GM21528 (cell line): ENCODE measurements around the gene RPP14.
"Not testable (repeated sequence)": the region's sequence is repeated elsewhere in the genome, so short reads cannot be mapped to it uniquely, and the experiment has no call there.

Experiments used
- ATAC-seq: cut with Tn5 transposase; IDR thresholded peaks from one replicate; pipeline ENCODE4 v1.9.1; 2021; ENCODE audit warnings: mild to moderate bottlenecking, moderate library complexity; ENCODE audit not compliant: unreplicated experiment, low FRiP score

RPP14 gene

DNA sequence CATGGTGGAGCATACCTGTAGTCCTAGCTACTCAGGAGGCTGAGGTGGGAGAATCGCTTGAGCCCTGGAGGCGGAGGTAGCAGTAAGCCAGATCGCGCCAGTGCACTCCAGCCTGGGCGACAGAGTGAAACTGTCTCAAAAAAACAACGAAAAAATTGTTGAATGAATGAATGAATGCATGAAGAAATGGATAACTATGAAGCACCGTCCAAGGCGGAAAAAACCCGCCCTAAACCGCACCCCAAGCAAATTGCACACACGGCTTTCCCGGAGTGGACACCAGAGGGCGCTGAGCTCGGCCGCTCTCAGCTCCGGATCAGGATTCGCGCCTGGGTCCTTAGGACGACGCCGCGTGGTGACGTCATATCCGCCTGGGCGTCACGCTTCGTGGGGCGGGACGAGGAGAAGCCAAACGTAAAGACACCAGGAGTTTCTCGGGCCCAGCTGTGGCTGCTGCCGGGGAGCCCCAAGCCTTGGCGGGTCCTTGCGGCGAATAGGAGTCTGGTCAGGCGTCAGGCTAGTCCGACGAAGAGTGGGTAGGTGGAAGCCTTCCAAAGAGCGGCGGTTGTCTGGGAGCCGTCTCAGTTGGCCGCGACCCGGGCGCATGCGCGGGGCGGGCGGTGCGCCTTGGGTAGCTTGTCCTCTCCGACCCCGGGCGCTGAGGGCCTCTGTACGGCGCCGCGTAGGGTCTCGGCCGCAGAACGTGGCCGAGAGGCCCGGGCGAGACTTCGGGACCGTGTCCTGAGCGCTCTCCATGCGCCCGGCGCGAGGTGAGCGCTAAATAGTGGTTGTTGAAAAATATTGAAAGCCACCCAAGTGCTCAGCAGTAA, at the start of gene RPP14, which contains the start of gene HTD2:
Gene RPP14 (plus strand): TSS at position 364 of the 830 bp plus-strand sequence. CDS start 4,085 bp downstream, outside the sequence.
Gene HTD2 (plus strand): TSS at position 639 of the 830 bp plus-strand sequence. CDS start 11,094 bp downstream, outside the sequence.
- ATAC-seq: peak; percentile 91

DNA sequence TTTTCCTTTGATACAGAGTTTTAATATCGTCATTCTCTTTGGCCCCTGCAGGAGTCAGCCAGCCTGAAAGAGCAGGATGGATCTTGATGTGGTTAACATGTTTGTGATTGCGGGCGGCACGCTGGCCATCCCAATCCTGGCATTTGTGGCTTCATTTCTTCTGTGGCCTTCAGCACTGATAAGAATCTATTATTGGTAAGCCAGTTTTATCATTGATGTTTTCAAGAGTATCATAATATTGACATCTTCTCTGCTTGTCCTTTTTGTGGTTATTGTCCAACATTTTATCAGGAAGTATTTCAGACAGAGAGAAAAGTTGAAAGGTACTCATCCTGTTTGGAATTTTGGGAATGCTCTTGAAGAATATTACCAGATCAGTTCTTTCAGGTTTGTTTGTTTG, 49.5 kb upstream of the RPP14 start:
- ATAC-seq: no peak

DNA sequence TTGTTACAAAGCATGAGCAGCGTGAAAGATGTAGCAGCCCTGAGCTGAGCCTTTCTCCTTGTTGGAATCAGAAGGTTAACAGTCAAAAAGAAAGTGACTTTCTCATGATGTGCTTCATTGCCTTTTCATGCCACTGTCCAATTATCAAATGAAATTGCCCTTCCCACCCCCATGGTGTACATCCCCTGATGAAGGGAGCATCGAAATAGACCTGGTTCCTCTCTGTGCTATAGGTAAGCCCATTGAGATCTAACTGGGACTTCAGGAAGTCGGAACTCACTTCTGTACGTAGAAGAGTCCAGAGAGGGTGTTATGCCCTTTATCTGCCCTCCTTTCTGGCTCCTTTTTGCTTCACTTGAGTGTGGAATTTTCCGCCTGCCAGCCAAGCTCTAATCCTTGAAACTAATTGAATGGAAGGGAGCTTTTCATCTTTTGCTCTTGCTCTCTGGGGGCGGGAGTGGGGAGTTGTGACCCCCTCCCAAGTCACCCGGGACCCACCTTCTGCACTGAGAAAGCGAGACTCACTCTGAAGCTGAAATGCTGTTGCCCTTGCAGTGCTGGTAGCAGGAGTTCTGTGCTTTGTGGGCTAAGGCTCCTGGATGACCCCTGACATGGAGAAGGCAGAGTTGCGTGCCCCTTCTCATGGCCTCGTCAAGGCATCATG, 47.5 kb upstream of the RPP14 start:
- no peak for ATAC-seq

DNA sequence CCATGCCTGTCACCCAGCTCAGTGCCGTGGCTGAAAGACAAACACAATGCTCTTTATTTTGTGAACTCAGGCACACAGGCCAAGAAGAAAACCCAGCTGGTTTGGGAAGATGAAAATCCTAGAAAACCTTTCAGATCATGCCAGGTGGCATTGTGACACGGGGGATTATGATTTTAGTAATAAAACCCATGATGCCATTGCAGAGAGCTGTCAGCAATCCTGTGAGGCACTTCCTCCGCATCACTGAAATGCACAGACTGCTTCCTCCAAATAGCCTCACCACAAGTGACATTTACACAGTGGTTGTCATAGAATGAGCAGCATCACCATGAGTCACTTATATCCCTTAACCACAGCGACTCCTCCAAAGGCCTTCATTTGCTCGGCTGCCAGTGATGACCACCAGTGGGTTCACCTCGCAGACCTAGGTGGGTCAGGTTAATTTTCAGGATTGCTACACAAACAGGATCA, 45.7 kb upstream of the RPP14 start:
- ATAC-seq: no peak

DNA sequence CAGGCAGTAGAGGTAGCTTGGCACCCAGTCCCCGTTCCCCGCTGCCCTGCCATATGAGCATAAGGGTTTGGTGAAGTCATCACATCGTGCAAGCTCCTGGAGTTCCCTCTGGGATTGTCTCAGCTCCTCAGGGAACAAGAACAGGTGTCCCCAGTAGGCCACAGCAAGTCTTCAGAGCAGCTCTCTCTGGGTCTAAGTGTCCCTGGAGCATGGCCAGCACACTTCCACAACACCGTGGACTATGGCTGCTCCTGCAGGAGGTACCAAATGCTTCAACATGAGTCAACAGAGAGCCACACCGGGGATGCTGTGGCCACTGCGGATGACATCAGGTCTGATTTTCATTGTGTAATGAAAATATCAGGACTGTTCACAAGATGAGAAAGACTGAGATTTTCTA, 45.3 kb upstream of the RPP14 start:
- no peak for ATAC-seq

DNA sequence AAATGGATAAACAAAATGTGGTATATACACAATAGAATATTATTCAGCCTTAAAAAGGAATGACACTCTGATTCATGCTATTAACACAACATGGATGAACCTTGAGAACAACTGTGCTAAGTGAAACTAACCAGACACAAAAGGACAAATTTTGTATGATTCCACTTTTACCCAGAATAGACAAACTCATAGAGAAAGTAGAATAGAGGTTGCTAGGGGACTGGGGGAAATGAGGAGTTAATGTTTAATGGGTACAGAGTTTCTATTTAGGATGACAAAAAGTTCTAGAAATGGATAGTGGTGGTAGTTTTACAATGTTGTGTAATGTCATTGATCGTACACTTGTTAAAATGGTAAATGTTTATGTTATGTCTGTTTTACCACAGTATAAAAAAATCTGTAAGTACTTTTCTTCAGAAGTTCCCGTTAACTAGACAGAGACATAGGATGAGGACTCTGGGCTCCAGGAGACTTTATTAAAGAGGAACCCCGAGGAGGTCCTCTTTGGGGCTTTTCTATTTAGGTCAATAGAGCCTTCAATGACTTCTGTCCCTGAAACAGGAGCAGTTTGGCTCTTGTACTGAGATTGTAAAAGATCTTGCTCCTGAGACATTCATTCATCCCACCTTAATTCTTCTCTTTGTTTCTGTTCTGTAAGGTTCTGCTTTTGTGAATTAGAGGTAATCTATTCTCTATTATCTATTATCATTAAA, 43.9 kb upstream of the RPP14 start:
- no peak for ATAC-seq

DNA sequence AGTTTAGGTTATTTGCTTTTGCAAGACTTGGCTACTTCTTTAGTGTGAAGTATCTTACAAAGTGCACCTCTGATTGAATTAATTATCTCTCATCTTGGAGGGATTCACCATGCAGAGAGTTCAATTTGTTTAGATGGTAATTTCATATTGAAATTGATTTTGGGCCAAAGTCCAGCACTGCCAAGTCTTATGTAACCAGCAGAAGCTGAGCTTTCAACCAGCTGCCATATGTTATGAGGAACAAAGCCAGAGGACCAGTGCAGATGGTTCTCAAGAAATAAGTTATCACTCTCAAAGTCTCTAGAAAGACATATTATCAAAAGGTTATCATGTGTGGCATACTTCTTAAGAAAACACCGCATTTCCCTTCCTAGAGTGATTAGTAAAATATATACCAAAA, 39.5 kb upstream of the RPP14 start:
- ATAC-seq: no peak

DNA sequence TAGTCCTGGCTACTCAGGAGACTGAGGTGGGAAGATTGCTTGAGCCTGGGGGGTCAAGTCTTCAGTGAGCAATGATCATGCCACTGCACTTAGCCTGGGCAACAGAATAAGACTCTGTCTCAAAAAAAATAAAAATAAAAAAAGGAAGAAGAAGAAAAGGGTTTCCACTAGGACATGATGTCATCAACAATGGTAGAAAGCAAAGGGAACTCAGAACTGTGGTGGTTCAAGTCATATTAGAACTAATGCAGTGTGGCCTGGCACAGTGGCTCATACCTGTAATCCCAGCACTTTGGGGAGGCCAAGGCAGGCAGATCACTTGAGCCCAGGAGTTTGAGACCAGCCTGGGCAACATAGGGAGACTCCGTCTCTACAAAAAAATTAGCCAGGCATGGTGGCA, 38.5 kb upstream of the RPP14 start:
- not testable (repeated sequence) for ATAC-seq

DNA sequence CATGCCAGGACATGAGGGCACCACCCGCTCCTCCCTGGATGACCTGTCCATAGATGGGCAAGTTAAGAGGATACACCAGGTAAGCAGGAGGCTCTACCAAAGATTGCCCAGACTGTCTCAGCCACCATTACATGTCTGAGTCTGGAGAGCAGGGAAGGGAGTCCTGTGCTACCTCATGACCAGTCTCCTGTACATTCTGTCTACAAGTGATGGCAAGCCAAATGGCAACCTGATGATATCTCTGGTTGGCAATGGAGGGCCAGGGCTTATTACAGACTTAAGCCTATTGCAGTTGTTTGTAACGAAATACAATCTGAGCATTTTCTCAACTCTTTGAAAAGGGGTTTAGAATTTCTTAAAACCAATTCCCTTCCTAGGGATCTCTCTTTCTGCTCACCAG, 36.7 kb upstream of the RPP14 start:
- ATAC-seq: no peak

DNA sequence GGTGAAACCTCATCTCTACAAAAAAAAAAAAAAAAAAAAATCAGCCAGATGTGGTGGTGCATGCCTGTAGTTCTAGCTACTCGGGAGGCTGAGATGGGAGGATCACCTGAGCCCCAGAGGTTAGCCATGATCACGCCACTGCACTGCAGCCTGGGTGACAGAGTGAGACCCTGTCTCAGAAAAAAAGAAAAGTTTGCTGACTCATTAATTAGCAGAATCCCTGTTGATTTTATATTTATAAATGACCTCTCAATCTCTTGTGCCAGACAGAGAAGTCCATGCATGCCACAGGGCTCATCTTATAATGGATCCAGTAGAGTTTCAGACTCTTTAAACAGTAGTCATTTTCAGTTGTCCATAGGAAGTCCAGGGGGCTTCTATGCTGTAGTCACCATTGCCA, 35.6 kb upstream of the RPP14 start:
- ATAC-seq: no peak

DNA sequence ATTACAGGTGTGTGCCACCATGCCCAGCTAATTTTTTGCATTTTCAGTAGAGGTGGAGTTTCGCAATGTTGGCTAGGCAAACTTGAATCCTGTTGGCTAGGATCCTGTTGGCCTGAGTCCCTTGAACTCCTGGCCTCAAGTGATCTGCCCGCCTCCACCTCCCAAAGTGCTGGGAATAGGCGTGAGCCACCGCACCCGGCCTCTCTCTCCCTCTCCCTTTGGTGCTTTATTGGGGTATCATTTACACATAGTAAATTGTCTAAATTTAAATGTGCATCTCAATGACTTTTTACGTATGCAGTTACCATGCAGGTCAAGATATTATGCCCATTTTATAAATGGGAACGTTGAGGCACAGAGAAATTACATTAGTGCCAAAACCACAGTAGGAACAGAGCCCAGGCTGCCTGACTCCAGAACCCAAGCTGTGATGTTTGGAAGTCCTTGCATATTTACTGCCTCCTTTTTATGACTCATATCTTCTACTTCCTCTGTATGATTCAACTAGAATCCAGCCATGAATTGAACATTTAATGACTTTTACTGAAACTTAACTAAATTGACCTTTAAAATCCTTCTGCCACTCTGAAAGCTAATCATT, 34.0 kb upstream of the RPP14 start:
- no peak for ATAC-seq

DNA sequence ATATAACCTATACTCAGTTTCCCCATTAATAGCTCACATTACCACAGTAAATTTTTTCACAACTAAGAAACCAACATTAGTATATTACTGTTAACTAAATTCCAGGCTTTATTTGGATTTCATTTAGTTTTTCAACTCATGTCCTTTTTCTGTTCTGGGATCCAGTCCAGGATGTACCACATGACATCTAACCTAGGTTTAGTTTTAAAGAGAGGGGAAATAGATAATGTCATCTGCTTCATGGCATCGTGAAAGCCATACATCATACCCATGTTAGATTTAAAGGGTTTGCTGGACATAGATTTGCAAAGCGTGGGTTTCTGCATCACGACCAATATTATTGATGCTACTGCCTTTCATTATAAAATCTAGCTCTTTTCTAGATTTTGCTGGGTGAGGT, 33.2 kb upstream of the RPP14 start:
- ATAC-seq: no peak

DNA sequence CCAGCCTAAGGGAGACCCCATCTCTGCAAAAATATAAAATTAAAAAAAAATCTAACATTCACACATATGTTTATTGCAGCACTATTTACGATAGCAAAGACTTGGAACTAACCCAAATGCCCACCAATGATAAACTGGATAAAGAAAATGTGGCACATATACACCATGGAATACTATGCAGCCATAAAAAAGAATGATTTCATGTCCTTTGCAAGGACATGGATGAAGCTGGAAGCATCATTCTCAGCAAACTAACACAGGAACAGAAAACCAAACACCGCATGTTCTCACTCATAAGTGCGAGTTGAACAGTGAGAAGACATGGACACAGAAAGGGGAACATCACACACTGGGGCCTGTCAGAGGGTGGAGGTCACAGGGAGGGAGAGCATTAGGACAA, 32.7 kb upstream of the RPP14 start:
- ATAC-seq: not testable (repeated sequence)

DNA sequence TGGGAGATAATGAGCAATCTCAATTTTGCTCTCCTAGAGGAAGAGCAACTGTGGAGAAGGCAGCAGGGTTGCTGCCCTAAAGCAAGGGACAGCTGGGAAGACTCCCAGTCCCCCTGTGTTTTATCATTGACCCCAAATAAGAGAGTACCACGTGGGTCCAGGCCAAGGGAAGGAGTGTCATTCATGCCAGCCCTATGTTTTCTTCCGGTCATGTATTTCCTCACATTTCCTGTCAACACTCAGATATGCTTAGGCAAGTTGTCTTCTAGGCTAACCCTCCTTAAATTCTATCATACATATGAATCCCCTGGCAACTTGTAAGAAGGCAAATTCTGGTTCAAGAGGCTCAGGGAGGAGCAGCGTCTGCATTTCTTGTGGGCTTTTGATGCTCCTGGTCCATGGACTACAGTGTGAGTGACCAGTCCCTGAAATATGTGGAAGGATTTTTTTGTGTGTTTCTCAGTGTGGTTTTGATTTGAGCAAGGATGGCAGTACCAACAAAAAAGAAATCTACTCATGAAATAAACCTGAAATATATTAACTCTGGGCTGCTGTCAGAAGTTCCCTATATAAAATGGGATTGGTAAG, 31.9 kb upstream of the RPP14 start:
- ATAC-seq: no peak

DNA sequence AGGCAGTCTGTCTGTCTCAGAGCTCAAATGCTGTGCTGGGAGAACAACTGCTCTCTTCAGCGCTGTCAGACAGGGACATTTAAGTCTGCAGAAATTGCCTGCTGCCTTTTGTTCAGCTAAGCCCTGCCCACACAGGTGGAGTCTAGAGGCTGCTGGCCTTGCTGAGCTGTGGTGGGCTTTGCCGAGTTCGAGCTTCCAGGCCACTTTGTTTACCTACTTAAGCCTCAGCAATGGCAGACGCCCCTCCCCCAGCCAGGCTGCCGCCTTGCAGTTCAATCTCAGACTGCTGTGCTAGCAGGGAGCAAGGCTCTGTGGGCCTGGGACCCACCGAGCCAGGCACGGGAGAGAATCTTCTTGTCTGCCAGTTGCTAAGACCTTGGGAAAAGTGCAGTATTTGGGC, 25.0 kb upstream of the RPP14 start:
- ATAC-seq: no peak

DNA sequence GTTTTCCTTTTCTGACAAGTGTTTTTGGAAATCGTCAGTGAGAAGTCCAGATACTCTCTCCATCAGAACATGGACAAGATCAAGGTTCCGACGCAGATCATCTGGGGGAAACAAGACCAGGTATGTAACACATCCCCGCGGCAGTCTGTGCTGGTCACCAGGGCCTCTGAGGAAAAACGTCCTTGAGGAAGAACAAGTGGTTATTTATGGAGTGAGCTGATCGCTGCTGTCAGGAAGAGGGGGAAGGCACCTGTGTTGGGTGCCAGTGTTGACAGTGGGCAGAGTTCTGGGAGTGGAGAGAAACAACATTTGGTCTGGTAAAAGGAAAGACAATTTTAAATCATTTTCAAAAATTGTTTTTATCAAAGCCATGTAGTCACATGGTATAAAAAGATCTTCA, 20.7 kb upstream of the RPP14 start:
- ATAC-seq: no peak

DNA sequence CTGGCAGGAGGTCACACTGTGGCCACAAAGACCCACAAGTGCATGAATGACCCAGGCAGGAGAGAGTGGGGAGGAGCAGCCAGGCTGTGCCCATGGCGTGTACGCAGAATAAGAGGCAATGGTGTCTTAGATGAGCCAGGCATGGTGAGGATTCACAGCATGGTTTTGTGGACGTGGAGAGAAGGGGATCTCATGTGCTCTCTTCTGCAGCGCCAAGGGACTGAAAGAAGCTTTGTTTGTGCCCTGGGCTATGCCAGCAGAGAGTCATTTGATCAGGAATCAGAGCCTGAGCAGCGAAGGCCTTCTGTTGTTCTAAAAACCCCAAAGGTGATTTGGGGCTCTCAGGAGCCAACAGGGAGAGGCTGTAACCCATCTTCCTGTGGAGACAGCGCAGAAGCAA, 18.7 kb upstream of the RPP14 start:
- ATAC-seq: no peak

DNA sequence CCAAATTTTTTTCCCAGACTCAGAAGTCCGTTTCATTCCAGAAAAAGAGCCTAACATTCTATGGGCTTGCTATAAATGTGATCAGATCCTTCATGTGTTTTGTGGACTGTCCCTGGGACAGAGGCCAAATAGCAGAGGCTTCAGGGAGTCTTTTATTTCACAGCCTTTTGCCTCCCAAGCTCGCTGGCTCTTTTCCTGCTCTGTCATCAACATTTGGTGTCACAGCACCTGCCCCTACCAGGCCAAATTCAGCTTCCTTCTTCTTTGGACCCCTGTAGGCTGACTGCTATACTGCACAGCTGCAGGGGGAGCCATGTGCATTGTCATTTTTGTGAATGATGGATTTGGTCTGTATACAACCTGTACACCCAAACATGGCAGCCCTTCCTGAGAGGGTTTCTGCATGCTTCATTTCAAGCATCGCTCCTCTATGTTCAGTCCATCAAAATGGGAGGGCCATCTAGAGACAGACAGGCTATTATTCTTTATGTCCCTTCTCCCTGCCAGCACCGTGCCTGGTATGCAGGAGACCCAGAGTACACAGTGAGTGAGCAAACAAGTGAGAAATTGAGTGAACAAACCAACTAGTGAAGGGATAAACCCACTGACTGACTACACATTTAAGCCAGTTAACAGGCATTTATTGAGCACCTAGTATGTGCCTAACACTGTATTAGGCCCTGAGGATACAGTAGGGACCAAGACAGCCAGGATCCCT, 17.9 kb upstream of the RPP14 start:
- no peak for ATAC-seq

DNA sequence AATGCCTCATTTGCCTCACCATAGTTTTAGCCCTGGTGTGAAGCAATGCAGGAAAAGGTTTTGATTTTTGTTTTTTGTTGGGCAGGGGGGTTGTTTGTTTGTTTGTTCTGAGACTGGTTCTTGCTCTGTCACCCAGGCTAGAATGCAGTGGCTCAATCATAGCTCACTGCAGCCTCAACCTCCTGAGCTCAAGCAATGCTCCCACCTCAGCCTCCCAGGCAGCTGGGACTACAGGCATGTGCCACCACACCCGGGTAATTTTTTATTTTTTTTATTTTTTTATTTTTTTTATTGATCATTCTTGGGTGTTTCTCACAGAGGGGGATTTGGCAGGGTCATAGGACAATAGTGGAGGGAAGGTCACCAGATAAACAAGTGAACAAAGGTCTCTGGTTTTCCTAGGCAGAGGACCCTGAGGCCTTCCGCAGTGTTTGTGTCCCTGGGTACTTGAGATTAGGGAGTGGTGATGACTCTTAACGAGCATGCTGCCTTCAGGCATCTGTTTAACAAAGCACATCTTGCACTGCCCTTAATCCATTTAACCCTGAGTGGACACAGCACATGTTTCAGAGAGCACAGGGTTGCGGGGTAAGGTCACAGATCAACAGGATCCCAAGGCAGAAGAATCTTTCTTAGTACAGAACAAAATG, 17.0 kb upstream of the RPP14 start:
- not testable (repeated sequence) for ATAC-seq
